ENCODE results near the gene FDXACB1. TPM values are rescaled to one million over a fixed set of nuclear protein-coding genes. Genes with fewer than 3 reads are reported as not detected.
A peak's percentile ranks its signal among the peaks of the same experiment; 100 is the strongest.

Gene FDXACB1
- total and polyA plus RNA-seq, 9 of the 15 experiments (the other 6 are each of a cell fraction or from before 2014, with no cell fraction given): 3.2 to 7.5 (median 5.3) TPM

- no peak; the same call in 1 of the 2 replicates for TF ChIP-seq ZBTB40 (IDR thresholded peaks at IDR 0.05)
- no peak for TF ChIP-seq ZBTB40 (CRISPR knock-in tag; IDR thresholded peaks at IDR 0.05)
- peak; percentile 10; the same call in 1 of the 2 replicates for TF ChIP-seq NFIC (IDR thresholded peaks at IDR 0.05)
- peak; percentile 38; the same call in 1 of the 2 replicates for TF ChIP-seq ZBTB7A (IDR thresholded peaks at IDR 0.05; ENCODE audit: borderline replicate concordance, control insufficient read depth, low read depth, low read length)
- TF ChIP-seq ZNF583 (CRISPR knock-in tag; IDR thresholded peaks at IDR 0.05): peak; percentile 41; the same call in 1 of the 2 replicates
- peak; percentile 76 for TF ChIP-seq SMAD4 (CRISPR knock-in tag; conservative IDR thresholded peaks at IDR 0.05)
- TF ChIP-seq NFIX (CRISPR knock-in tag; IDR thresholded peaks at IDR 0.05; ENCODE audit: low read depth): no peak
- TF ChIP-seq NFRKB (IDR thresholded peaks at IDR 0.05; ENCODE audit: low read depth): peak; percentile 77; the same call in 1 of the 2 replicates
- no peak for TF ChIP-seq SETDB1 (IDR thresholded peaks at IDR 0.05; ENCODE audit: low read length)
- TF ChIP-seq PURB (CRISPR knock-in tag; IDR thresholded peaks at IDR 0.05; ENCODE audit: low read depth): no peak
- peak; percentile 77 for TF ChIP-seq TFAP4 (CRISPR knock-in tag; IDR thresholded peaks at IDR 0.05; ENCODE audit: borderline replicate concordance)
- peak; percentile 65; the same call in 1 of the 2 replicates for TF ChIP-seq ZSCAN32 (CRISPR knock-in tag; IDR thresholded peaks at IDR 0.05)
- no peak for TF ChIP-seq TEAD2 (tag; IDR thresholded peaks at IDR 0.05)
- no peak for TF ChIP-seq STAT5A (IDR thresholded peaks at IDR 0.05; ENCODE audit: borderline replicate concordance, low read length)
- TF ChIP-seq MTA2 (IDR thresholded peaks at IDR 0.05; ENCODE audit: low read depth): no peak
- TF ChIP-seq ELK3 (CRISPR knock-in tag; IDR thresholded peaks at IDR 0.05): no peak
- peak; percentile 53; the same call in 1 of the 2 replicates for TF ChIP-seq MTA3 (IDR thresholded peaks at IDR 0.05; ENCODE audit: borderline replicate concordance)
- no peak for TF ChIP-seq LARP7 (IDR thresholded peaks at IDR 0.05)
These were observed 47.8 kb upstream of the FDXACB1 start (continued) for GRCh38 chr11:111926505-111927391.

Data from K562 (cell line).